Upper lobe of left lung (tissue), 6 donors: ENCODE results near the gene CCDC197. TPM values are rescaled to one million over a fixed set of nuclear protein-coding genes. Genes with fewer than 3 reads are reported as not detected.

ENCODE experiments used
- ATAC-seq, 2 donors: fragments of 200-7000 bp; cut with Tn5 transposase; one replicate each; pipeline ENCODE4 v1.9.1; 2022; ENCODE audit warnings: mild to moderate bottlenecking in 2 of 2, moderate library complexity in 2 of 2; ENCODE audit not compliant: low FRiP score in 2 of 2
- DNase-seq, 2 donors: peaks; one replicate each; pipeline ENCODE4 v3.0.0-alpha.2; 2019 to 2020
- H3K27ac ChIP-seq, 4 donors: fragments of 200-600 bp; sonication (generic); one replicate each; pipeline ENCODE4 v1.5.1; 2016 to 2019
- H3K27me3 ChIP-seq, 4 donors: fragments of 200-600 bp; sonication (generic); one replicate each; pipeline ENCODE4 v1.5.1; 2017 to 2019
- H3K36me3 ChIP-seq, 4 donors: fragments of 200-600 bp; sonication (generic); one replicate each; pipeline ENCODE4 v1.5.1; 2016 to 2019
- H3K4me1 ChIP-seq, 4 donors: fragments of 200-600 bp; sonication (generic); one replicate each; pipeline ENCODE4 v1.5.1; 2018 to 2019
- H3K4me3 ChIP-seq, 4 donors: fragments of 200-600 bp; sonication (generic); one replicate each; pipeline ENCODE4 v1.5.1; 2017 to 2019; ENCODE audit warnings: mild to moderate bottlenecking in 2 of 4, moderate library complexity in 1 of 4
- H3K9me3 ChIP-seq, 4 donors: fragments of 200-600 bp; sonication (generic); one replicate each; pipeline ENCODE4 v1.5.1; 2018 to 2019
- EP300 ChIP-seq, 4 donors: sonication (generic); formaldehyde crosslinking; IDR thresholded peaks; one replicate each; pipeline ENCODE4 v1.5.1; 2017; ENCODE audit warnings: antibody characterized with exemption in 4 of 4, control low read depth in 2 of 4
- POLR2A ChIP-seq, 4 donors: fragments of 450-650 bp; IDR thresholded peaks; one replicate each; pipeline ENCODE4 v1.5.1; 2016 to 2017; ENCODE audit warnings: antibody characterized with exemption in 4 of 4, mild to moderate bottlenecking in 2 of 4
- POLR2AphosphoS5 ChIP-seq, 2 donors: sonication (generic); formaldehyde crosslinking; IDR thresholded peaks; one replicate each; pipeline ENCODE4 v1.5.1; 2017; ENCODE audit warnings: antibody characterized with exemption in 2 of 2
- WGBS, 2 donors: methylation state at CpG; one replicate each; pipeline ENCODE4 v1.1.5; 2017 to 2018; 5-methylcytosine and 5-hydroxymethylcytosine counted together
- total RNA-seq, 6 donors: library from RNA; depleted of rRNA in 4 of 6; stranded (reverse); fragments of >200 nt in 4 of 6; gene quantifications; one replicate each; pipeline versions ENCODE4 v1.1.0 to v1.2.1, GENCODE V29; 2016 to 2021
- TF ChIP-seq, protein P1 (sequence below), 6 experiments: fragments of 450-650 bp in 4 of 6; fragments of 200-600 bp in 2 of 6; sonication (generic) in 2 of 6; IDR thresholded peaks; one replicate each; pipeline ENCODE4 v1.5.1; 2016 to 2019; ENCODE audit warnings: antibody characterized with exemption in 6 of 6
- donor health status: DM: no; HTN: no; CAD: no; lungs with moderate emphysema.
- donor health status: DM: no; HTN: yes; CAD: no; lungs with severe emphysema.

The CCDC197 gene
- total RNA-seq, 6 donors from 2014 or later: not detected

DNA sequence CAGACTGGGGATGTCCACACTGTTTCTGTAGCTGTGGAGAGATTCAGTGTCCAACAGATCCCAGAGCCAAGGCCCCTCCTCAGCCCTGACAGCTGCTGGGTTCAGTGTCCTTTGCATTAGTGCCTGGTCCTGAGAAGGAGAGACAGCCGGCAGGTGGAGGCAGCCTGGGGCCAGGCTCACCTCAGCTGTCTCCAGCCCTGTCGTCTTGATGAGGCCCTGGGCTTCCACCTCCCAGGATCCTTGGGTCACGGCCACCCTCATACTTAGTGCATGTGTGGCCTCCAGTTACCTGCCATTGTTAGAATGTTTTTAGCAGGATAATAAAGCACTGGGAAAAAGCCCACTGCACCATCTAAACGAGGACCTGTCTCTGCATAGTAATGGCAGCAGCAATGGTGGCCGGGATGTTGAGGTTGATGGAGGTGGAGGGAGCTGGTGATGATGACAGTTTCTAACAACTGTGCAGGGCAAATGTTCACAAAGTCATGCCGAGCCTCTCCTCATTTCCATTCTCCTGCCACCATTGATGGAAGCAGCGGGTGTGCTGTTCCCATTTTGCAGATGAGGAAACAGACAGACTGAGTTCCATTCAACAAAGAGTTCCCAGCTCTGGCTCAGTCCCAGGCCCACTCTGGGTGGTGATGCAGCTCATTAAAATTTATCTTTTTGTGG is 38.4 kb upstream of the CCDC197 start:
- no peaks in the 10 kb centered on the region for H3K36me3 ChIP-seq
- TF ChIP-seq POLR2A (IDR thresholded peaks at IDR 0.05) (no peak), POLR2AphosphoS5 (IDR thresholded peaks at IDR 0.05) (no peak), EP300 (IDR thresholded peaks at IDR 0.05) (no peak)
- TF ChIP-seq, protein P1, sequence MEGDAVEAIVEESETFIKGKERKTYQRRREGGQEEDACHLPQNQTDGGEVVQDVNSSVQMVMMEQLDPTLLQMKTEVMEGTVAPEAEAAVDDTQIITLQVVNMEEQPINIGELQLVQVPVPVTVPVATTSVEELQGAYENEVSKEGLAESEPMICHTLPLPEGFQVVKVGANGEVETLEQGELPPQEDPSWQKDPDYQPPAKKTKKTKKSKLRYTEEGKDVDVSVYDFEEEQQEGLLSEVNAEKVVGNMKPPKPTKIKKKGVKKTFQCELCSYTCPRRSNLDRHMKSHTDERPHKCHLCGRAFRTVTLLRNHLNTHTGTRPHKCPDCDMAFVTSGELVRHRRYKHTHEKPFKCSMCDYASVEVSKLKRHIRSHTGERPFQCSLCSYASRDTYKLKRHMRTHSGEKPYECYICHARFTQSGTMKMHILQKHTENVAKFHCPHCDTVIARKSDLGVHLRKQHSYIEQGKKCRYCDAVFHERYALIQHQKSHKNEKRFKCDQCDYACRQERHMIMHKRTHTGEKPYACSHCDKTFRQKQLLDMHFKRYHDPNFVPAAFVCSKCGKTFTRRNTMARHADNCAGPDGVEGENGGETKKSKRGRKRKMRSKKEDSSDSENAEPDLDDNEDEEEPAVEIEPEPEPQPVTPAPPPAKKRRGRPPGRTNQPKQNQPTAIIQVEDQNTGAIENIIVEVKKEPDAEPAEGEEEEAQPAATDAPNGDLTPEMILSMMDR (IDR thresholded peaks at IDR 0.05): no peak
- peak overlapping the region in 2 of 4 donors; percentile 16 to 60 for H3K27ac ChIP-seq
- DNase-seq (no peak), ATAC-seq (no peak)
- no peaks in the 10 kb centered on the region for H3K27me3 ChIP-seq
- no peaks in the 10 kb centered on the region for H3K9me3 ChIP-seq
- H3K4me1 ChIP-seq: peaks cover 5 to 36% (median 35%) of the 10 kb centered on the region in 4 donors
- 80 to 91% methylated on average over 7 of the region's 7 CpGs for WGBS, 2 donors
- no peak overlapping the region for H3K4me3 ChIP-seq

DNA sequence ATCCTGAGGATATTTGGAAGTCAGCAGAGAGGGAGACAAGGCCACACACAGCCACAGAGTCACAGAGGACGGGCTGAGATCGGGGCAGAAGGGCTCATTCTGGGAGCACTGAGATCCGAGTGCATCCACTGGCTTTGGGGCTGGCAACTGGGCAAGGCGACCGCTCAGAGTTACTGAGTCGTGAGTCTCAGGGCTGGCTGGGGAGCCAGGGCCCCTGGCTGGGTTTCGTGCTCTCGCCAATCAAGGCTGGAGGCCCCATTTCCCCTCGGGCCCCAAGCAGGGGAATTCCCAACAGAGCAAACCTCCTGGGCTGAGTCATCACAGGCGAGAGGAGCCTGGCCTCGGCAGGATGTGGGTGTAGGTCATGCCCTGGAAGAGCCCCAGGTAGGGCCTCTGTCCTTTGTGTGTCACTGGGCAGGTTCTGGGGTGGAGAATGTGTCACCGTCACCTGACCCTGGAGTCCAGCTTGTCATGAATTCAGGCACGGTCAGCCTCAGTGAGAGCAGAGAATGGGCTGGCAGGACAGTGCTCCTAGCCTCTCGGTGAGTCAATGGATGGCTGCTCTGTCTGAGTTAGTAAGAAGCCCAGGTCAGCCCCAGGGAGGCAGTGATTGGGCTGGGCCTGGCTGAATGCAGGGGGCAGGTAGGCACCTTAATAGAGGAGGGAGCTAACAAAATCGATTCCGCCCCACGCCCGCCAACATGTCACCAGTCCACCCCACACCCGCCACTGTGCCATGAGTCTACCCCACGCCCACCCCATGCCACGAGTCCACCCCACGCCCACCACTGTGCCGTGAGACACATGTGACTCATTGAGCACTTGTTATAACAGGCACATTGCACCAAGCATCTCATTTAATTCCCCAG is 37.6 kb upstream of the CCDC197 start:
- peak in 1 of 2 donors; percentile 36 for TF ChIP-seq POLR2AphosphoS5 (IDR thresholded peaks at IDR 0.05)
- no peak for TF ChIP-seq POLR2A (IDR thresholded peaks at IDR 0.05)
- TF ChIP-seq EP300 (IDR thresholded peaks at IDR 0.05): no peak
- H3K4me1 ChIP-seq: peaks cover 5 to 36% (median 35%) of the 10 kb centered on the region in 4 donors
- 54 to 80% methylated on average over 10 to 23 of the region's 23 CpGs for WGBS, 2 donors
- peak; percentile 30 to 75 for ATAC-seq
- H3K4me3 ChIP-seq: no peak overlapping the region
- no peaks in the 10 kb centered on the region for H3K9me3 ChIP-seq
- H3K27me3 ChIP-seq: no peaks in the 10 kb centered on the region
- H3K36me3 ChIP-seq: no peaks in the 10 kb centered on the region
- DNase-seq: peak in 1 of 2 donors; percentile 82
- H3K27ac ChIP-seq: peak overlapping the region in 2 of 4 donors; percentile 16 to 60

DNA sequence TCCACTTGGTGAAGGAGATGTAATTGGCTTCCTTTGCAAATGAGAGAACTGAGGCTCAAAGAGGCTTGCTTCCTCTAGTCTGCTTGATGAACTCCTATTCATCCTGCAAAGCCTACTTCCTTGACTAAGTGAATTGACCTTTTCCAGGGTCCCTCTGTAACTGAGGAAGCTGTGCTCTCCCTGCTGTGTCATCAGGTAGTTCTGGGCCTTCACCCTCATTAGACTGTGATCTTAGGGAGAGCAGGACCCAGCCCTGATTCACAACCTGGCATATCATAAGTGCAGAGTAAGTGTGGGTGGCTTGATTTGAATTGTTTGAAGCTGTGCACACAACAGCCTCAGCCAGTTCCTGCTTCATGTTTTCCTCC is 37.0 kb upstream of the CCDC197 start:
- peaks cover 5 to 35% (median 32%) of the 10 kb centered on the region in 4 donors for H3K4me1 ChIP-seq
- peak overlapping the region in 1 of 4 donors; percentile 60 for H3K27ac ChIP-seq
- no peak for DNase-seq
- ATAC-seq: no peak
- no peak overlapping the region for H3K4me3 ChIP-seq
- no peaks in the 10 kb centered on the region for H3K9me3 ChIP-seq
- H3K27me3 ChIP-seq: no peaks in the 10 kb centered on the region
- H3K36me3 ChIP-seq: no peaks in the 10 kb centered on the region
- TF ChIP-seq EP300 (IDR thresholded peaks at IDR 0.05) (no peak), POLR2AphosphoS5 (IDR thresholded peaks at IDR 0.05) (no peak)

DNA sequence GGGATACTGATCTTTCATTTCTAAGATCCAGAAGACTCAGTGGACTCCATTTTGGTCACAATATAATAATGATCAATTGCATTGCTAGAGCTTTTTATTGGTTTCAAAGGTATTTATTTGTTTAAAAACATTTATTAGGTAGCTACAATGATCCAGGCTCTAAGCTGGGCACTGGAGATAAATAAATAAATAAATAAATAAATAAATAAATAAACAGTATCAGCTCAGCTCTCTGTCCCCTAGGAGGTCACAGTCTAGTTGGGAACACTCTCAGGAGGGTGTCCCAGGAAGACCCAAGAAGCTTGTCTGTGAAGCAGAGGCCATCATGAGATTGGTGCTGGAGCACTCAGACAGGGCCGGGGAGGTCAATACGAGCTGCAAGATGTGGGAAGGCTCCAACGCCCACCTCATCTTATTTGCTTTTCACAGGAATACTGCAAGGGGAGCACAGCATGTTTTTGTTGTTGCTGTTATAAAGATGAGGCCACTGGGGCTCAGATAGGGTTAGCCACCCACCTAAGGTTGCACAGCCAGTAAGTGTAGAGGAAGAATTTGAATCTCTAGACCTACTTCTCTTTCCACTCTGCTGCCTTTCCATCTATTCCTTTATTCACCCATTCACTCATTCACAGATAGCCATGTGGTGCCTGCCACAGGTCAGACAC is 36.2 kb upstream of the CCDC197 start:
- no peaks in the 10 kb centered on the region for H3K9me3 ChIP-seq
- H3K27me3 ChIP-seq: no peaks in the 10 kb centered on the region
- no peak for DNase-seq
- WGBS, 2 donors: 78 to 94% methylated on average over 3 of the region's 3 CpGs
- no peak for ATAC-seq
- H3K4me1 ChIP-seq: peaks cover 0 to 31% (median 25%) of the 10 kb centered on the region in 4 donors
- no peaks in the 10 kb centered on the region for H3K36me3 ChIP-seq
- H3K4me3 ChIP-seq: no peak overlapping the region
- H3K27ac ChIP-seq: no peak overlapping the region
- TF ChIP-seq, protein P1 (IDR thresholded peaks at IDR 0.05): no peak
- TF ChIP-seq POLR2AphosphoS5 (IDR thresholded peaks at IDR 0.05): no peak
- no peak for TF ChIP-seq EP300 (IDR thresholded peaks at IDR 0.05)
- no peak for TF ChIP-seq POLR2A (IDR thresholded peaks at IDR 0.05)

DNA sequence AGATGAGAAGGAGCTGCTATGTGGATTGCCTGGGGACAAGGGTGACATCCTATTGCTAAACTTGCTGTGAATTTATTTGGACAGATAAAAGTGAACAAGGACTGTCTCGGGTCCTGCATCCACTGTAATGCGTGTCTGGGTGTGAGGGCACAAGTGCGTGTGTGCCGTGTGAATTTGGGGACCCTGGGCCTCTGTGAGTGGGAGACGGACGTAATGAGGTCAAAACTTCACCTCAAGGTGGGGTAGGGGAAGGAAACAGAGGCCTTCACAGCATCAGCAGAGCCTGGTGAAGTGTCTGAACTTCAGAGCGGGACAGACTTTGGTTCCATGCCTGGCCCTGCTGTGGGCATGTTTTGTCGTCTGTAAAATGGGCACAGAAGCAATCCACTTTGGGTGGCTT is 35.5 kb upstream of the CCDC197 start:
- no peak for DNase-seq
- Histone ChIP-seq H3K4me3 (no peak overlapping the region), H3K4me1 (peaks cover 0 to 24% (median 17%) of the 10 kb centered on the region in 4 donors), H3K27me3 (no peaks in the 10 kb centered on the region), H3K27ac (no peak overlapping the region), H3K9me3 (no peaks in the 10 kb centered on the region), H3K36me3 (no peaks in the 10 kb centered on the region)
- 90 to 93% methylated on average over 8 of the region's 8 CpGs for WGBS, 2 donors
- no peak for ATAC-seq
- TF ChIP-seq POLR2AphosphoS5 (IDR thresholded peaks at IDR 0.05): no peak
- TF ChIP-seq, protein P1 (IDR thresholded peaks at IDR 0.05): no peak
- TF ChIP-seq EP300 (IDR thresholded peaks at IDR 0.05): no peak
- TF ChIP-seq POLR2A (IDR thresholded peaks at IDR 0.05): no peak
